ENCODE data around the gene TEX13B. TPM values are rescaled to one million over a fixed set of nuclear protein-coding genes. Genes with fewer than 3 reads are reported as not detected.

The TEX13B gene
- polyA plus RNA-seq, 3 donors = not detected

DNA sequence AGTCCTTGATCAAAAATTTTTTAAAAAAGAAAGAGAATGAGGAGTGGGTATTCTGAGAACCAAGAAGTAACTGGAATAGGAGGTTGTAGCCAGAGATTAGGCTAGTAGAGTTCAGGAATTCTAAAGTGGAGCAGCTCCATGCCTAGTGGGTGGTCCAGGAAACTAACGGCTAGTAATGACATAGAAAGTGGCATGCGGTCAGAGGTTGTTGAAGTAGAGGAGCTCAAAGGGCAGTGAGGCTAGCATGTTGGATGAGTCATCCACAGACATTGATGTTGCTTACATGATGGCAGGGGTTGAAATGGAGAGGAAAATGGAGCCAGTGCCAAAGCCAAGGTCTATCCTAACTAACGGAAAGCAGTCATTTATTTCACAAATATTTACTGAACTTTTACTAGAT lies 42.1 kb downstream of the TEX13B start:
- DNase-seq (ENCODE audit: low read depth in 3 of 3, low spot score in 2 of 3) = no peak

DNA sequence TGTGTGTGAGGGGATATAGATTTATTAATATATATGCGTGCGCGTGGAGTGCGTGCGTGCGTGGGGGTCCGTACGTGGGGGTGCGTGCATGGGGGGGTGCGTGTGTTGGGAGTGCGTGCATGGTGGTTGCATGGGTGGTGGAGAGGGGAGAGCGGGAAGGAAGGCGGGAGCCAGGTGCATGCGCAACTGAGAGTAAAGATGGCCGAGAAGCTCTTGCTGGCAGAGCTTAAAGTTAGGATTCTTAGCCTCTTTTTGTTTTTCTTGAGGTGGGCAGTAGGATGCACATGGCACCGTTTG lies 45.8 kb downstream of the TEX13B start:
- no peak for DNase-seq (ENCODE audit: low read depth in 3 of 3, low spot score in 2 of 3)

DNA sequence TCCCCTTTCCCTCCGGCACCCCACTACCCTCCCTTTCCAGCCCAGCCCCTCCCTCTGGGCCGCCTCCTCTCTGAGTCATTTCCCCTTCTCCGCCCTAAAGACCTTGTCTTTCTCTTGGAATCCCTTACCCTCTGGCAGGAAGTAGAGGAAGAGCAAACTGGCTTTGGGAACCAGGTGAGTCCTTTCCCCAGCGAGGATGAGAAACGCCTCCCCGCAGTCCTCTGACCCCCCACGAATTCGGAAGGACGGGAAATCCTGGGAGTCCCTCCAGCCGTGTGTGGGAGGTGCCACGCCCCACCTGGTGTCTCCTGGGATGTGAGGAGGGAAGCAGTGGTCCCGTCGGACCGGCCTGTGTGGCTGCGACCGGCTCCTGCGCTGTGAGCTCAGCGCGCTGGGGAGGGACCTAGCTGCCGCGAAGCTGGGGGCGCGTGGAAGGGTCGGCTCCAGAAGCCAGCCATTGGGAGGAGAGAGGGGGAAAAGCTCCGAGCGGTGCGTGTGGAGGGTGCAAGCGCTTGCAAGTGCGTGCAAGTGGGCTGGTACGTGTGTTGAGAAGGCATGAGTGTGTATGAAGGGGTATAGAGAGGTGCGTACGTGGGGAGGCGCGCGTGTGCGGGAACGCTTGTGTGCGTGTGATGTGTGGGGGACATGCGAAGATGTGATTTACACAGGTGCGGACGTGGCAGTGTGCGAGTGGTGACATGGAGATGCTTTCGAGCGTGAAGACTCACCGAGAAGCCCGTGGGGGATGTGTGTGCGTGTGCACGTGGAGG lies 46.3 kb downstream of the TEX13B start:
- no peak for DNase-seq (ENCODE audit: low read depth in 3 of 3, low spot score in 2 of 3)

DNA sequence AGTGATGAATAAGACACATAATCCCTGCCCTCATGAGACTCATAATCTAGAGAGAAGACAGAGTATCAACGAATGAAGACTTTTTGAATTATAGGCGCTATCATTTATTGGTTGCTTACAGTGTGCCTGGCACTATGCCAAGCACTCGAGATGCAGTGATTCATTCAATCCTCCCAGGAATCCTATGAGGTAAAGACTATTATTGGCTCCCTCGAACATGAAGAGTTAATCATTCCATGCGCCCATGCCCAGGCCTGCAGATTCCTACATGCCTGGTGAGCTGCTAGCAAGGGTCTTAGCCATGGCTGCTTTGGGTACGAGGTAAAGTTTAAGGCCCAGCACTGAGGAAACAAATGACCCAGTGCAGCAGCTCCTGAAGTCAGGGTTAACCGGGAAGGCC lies 47.0 kb downstream of the TEX13B start:
- no peak for DNase-seq (ENCODE audit: low read depth in 3 of 3, low spot score in 2 of 3)

DNA sequence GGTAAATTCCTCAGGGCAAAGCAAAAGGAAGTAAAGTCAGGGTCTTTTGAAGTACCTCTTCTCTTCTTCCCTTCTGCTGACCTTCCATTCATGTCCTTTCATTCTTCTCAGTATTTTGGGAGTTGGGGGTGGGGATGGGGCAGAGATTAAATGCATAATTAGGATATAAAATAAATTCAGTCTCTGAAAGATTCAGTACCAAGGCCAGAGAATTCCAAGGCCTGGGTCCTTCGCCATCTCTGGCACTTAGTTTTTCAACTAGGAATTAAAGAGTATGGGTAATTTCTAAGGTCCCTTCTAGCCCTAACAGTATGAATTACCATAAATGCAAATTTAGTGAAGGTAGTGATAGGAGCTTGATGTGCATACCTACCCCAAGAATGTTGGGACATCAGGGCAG lies 47.9 kb downstream of the TEX13B start:
- no peak for DNase-seq (ENCODE audit: low read depth in 3 of 3, low spot score in 2 of 3)

Other genes with a start within 250 kb of the TEX13B start
- 100 to 1,000 TPM; 125 to 132 (median 129) TPM for gene TSC22D3, start 206.6 kb downstream of the TEX13B start, polyA plus RNA-seq (ENCODE audit: insufficient read length in 3 of 3)
- under 1 TPM in 2 of 3 donors, not detected in 1; 0.07 TPM for gene NCBP2L, start 204.6 kb downstream of the TEX13B start, polyA plus RNA-seq (ENCODE audit: insufficient read length in 3 of 3)
- gene MID2, start 156.5 kb downstream of the TEX13B start, polyA plus RNA-seq (ENCODE audit: insufficient read length in 3 of 3) = 10 to 100 TPM; 10.9 to 11.8 (median 11.4) TPM
- under 1 TPM; 0.74 to 0.90 (median 0.85) TPM for gene VSIG1, start 62.7 kb upstream of the TEX13B start, polyA plus RNA-seq (ENCODE audit: insufficient read length in 3 of 3)
- gene PSMD10, start 109.2 kb upstream of the TEX13B start, polyA plus RNA-seq (ENCODE audit: insufficient read length in 3 of 3) = 10 to 100 TPM; 85.5 to 85.9 (median 85.9) TPM
- gene ATG4A, start 109.4 kb upstream of the TEX13B start, polyA plus RNA-seq (ENCODE audit: insufficient read length in 3 of 3) = 10 to 100 TPM; 12.3 to 14.3 (median 12.3) TPM